Endothelial cell of umbilical vein (primary cell): ENCODE data around the gene RASAL2.

Experiments used
- EZH2 ChIP-seq: IDR thresholded peaks from 2 replicates; pipeline ENCODE4 v1.6.1; 2012; ENCODE audit warnings: borderline replicate concordance, low read depth, mild to moderate bottlenecking, moderate library complexity, low read length, inconsistent platforms; ENCODE audit not compliant: severe bottlenecking
- TF ChIP-seq, protein P1 (sequence below): IDR thresholded peaks from 2 replicates; pipeline ENCODE4 v1.6.1; 2011; ENCODE audit not compliant: insufficient read depth, insufficient read length
- TF ChIP-seq, protein P2 (sequence below), 2 donors: IDR thresholded peaks; 1 replicate in 1 of 2; 2 replicates in 1 of 2; pipeline ENCODE4 v1.5.1; 2011; ENCODE audit warnings: low read length in 2 of 2, mild to moderate bottlenecking in 2 of 2, moderate library complexity in 2 of 2, control low read depth in 1 of 2, inconsistent platforms in 1 of 2, low read depth in 1 of 2; ENCODE audit not compliant: insufficient read depth in 1 of 2; ENCODE audit errors: extremely low read depth in 1 of 2

DNA sequence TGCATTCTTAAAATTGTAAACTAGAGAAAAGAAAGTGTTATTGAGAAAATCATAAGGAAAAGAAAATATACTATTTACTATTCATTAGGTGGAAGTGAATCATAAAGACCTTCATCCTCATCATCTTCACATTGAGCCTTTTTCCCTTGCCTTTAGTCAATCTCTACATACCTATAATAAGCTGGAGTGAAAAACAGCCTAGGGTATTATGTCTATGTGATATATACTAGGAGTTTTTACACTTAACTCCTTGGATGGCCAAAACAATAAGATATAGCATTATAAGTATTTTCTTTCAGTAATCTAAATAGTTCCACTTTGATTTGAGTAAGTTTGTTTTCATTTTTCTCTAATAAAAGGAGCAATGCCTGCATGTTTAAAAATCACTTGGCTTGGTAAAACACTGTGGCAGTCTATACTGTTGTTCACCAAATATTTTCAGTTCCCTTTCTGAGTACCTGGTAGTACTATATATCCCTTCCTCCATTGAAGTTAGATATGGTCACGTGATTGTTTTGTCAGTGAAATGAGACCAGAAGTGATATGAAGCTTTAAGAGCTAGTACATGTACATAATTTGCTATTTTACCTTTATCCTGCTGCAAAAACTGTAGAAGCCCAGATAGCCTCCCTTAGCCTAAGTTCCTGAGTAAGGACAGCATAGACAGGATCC lies 324.5 kb downstream of the RASAL2 start:
- TF ChIP-seq, protein P1, sequence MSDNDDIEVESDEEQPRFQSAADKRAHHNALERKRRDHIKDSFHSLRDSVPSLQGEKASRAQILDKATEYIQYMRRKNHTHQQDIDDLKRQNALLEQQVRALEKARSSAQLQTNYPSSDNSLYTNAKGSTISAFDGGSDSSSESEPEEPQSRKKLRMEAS: no peak
- TF ChIP-seq, protein P2, sequence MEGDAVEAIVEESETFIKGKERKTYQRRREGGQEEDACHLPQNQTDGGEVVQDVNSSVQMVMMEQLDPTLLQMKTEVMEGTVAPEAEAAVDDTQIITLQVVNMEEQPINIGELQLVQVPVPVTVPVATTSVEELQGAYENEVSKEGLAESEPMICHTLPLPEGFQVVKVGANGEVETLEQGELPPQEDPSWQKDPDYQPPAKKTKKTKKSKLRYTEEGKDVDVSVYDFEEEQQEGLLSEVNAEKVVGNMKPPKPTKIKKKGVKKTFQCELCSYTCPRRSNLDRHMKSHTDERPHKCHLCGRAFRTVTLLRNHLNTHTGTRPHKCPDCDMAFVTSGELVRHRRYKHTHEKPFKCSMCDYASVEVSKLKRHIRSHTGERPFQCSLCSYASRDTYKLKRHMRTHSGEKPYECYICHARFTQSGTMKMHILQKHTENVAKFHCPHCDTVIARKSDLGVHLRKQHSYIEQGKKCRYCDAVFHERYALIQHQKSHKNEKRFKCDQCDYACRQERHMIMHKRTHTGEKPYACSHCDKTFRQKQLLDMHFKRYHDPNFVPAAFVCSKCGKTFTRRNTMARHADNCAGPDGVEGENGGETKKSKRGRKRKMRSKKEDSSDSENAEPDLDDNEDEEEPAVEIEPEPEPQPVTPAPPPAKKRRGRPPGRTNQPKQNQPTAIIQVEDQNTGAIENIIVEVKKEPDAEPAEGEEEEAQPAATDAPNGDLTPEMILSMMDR (IDR thresholded peaks at IDR 0.05; ENCODE audit: extremely low read depth in 1 of 2, insufficient read depth in 1 of 2, low read depth in 1 of 2, low read length in 2 of 2): no peak
- no peak for TF ChIP-seq EZH2
